ENCODE measurements around the gene ATP6V0A1. TPM values are rescaled to one million over a fixed set of nuclear protein-coding genes. Genes with fewer than 3 reads are reported as not detected.

ATP6V0A1 gene
- total RNA-seq, 2 donors from 2014 or later = 77.6 to 93.0 TPM

DNA sequence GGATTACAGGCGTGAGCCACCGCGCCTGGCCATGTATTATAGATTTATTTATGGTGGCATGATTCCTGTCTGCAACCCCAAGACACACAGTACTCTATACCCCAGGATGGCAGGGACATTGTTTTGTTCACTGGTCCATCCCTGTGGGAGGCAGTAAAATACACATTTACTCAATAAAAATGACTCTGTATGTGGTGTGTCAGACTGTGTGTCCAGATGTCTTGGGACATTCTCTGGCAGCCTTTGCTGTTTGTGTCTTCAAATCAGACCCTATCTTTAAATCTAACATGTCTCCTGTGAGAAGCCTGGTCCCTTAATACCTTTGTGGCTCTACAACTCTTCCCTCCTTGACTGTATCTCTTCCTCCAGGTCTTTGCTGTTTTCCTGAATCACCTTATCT lies 101.6 kb downstream of the ATP6V0A1 start:
- Histone ChIP-seq H3K9me3 (no peaks in the 10 kb centered on the region), H3K36me3 (no peaks in the 10 kb centered on the region), H3K4me3 (no peak overlapping the region), H3K27ac (no peak overlapping the region), H3K27me3 (no peaks in the 10 kb centered on the region), H3K9ac (ENCODE audit: low read depth in 2 of 2, low read length in 2 of 2) (no peak overlapping the region), H3K4me1 (peaks cover 10% of the 10 kb centered on the region)
- TF ChIP-seq, protein P1, sequence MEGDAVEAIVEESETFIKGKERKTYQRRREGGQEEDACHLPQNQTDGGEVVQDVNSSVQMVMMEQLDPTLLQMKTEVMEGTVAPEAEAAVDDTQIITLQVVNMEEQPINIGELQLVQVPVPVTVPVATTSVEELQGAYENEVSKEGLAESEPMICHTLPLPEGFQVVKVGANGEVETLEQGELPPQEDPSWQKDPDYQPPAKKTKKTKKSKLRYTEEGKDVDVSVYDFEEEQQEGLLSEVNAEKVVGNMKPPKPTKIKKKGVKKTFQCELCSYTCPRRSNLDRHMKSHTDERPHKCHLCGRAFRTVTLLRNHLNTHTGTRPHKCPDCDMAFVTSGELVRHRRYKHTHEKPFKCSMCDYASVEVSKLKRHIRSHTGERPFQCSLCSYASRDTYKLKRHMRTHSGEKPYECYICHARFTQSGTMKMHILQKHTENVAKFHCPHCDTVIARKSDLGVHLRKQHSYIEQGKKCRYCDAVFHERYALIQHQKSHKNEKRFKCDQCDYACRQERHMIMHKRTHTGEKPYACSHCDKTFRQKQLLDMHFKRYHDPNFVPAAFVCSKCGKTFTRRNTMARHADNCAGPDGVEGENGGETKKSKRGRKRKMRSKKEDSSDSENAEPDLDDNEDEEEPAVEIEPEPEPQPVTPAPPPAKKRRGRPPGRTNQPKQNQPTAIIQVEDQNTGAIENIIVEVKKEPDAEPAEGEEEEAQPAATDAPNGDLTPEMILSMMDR (IDR thresholded peaks at IDR 0.05) = no peak
- intact Hi-C loops (cut with DNase I) = no loop called here
- DNase-seq = no peak

DNA sequence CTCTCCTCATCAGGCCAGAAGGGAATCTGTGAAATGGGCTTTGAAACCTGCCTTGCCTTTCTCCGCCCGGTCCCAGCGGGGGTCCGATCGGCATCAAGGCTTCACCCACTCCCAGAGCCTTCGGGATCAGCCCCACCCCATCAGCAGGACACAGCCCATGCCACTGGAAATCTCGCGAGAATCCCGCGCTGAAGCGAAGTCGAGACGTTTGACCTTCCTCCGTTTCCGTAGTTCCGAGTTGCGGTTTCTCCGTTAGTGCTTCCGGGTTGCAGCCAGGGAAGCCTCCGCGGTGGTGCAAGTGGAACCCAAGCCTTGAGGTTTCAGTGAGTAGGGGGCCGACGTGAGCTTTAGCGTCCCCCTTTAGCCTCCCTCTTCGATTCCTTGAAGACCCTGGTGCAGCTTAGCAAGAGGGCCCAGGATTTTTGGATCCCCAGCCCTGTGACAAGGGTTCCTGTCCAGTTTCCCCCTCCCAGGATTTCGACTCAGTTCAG lies 103.3 kb downstream of the ATP6V0A1 start, which contains the start of gene COASY:
Gene COASY, plus strand, starts transcription at position 252 of the 491 bp plus-strand sequence. CDS start 475 bp downstream, outside the sequence.
- TF ChIP-seq, protein P1 (IDR thresholded peaks at IDR 0.05) = no peak
- peak within 1 kb of the TSS; percentile 89 to 94 for H3K9ac ChIP-seq (ENCODE audit: low read depth in 2 of 2, low read length in 2 of 2)
- H3K9me3 ChIP-seq = no peaks in the 10 kb centered on the region
- peak within 1 kb of the TSS; percentile 88 for H3K27ac ChIP-seq
- H3K36me3 ChIP-seq = peaks cover 4% of the 10 kb centered on the region
- no peaks in the 10 kb centered on the region for H3K27me3 ChIP-seq
- intact Hi-C loops (cut with DNase I) = no loop called here
- DNase-seq = peak; percentile 97
- H3K4me3 ChIP-seq = peak within 1 kb of the TSS; percentile 93
- peaks cover 20% of the 10 kb centered on the region for H3K4me1 ChIP-seq

DNA sequence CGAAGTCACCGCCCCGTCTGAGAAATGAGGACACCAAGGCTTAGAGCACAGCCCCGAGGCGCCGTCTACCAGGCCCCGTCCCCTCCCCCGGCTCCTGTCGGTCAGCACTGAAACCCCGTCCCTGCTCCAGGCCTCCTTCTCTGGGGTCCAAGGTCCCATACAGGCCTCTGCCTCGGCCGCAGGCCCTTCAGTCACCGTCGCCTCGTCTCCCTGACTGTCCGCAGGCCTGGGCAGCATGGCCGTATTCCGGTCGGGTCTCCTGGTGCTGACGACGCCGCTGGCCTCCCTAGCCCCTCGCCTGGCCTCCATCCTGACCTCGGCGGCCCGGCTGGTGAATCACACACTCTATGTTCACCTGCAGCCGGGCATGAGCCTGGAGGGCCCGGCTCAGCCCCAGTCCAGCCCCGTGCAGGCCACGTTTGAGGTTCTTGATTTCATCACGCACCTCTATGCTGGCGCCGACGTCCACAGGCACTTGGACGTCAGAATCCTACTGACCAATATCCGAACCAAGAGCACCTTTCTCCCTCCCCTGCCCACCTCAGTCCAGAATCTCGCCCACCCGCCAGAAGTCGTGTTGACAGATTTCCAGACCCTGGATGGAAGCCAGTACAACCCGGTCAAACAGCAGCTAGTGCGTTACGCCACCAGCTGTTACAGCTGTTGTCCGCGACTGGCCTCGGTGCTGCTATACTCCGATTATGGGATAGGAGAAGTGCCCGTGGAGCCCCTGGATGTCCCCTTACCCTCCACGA lies 103.9 kb downstream of the ATP6V0A1 start:
- Histone ChIP-seq H3K9me3 (no peaks in the 10 kb centered on the region), H3K27ac (peak overlapping the region; percentile 88), H3K36me3 (peaks cover 4% of the 10 kb centered on the region), H3K27me3 (no peaks in the 10 kb centered on the region), H3K9ac (ENCODE audit: low read depth in 2 of 2, low read length in 2 of 2) (peak overlapping the region; percentile 89 to 94), H3K4me1 (peaks cover 20% of the 10 kb centered on the region), H3K4me3 (peak overlapping the region; percentile 93)
- TF ChIP-seq, protein P1 (IDR thresholded peaks at IDR 0.05) = no peak
- intact Hi-C loops (cut with DNase I) = no loop called here
- DNase-seq = no peak

DNA sequence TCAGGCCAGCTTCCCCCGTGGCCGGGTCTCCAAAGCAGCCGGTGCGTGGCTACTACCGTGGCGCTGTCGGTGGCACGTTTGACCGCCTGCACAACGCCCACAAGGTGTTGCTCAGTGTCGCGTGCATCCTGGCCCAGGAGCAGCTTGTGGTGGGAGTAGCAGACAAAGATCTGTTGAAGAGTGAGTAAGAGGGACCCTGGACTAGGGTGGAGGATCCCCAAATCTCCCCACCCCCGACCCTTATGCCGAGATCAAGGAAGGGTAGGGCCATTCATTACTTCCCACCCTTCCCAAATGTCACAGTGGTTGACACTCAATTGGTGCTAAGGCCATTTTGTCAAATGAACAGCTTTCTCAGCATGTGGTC lies 104.4 kb downstream of the ATP6V0A1 start:
- H3K36me3 ChIP-seq = peaks cover 4% of the 10 kb centered on the region
- peak overlapping the region; percentile 89 to 94 for H3K9ac ChIP-seq (ENCODE audit: low read depth in 2 of 2, low read length in 2 of 2)
- peaks cover 24% of the 10 kb centered on the region for H3K4me1 ChIP-seq
- no peaks in the 10 kb centered on the region for H3K27me3 ChIP-seq
- H3K9me3 ChIP-seq = no peaks in the 10 kb centered on the region
- peak overlapping the region; percentile 93 for H3K4me3 ChIP-seq
- DNase-seq = no peak
- H3K27ac ChIP-seq = peak overlapping the region; percentile 88
- TF ChIP-seq, protein P1 (IDR thresholded peaks at IDR 0.05) = no peak
- intact Hi-C loops (cut with DNase I) = no loop called here

DNA sequence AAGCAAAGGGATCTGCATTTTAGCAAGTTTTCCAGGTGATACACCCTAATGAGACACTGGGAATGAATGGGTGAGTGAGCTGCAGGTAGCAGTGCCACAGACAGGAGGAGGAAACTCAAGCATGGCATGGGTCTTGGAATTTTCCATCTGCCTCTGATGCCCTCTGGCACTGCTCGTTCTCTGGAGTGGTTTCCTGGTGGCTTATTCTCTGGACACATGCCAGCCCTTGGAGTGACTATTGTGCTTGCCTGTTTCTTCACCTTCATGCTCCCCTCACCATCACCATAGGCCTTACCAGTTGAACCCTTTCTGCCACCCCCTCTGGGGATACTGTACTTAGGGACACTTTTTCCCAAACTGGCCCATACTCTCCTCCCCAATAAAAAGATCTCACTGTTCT lies 104.9 kb downstream of the ATP6V0A1 start:
- H3K4me1 ChIP-seq = peaks cover 24% of the 10 kb centered on the region
- peak overlapping the region; percentile 93 for H3K4me3 ChIP-seq
- H3K27ac ChIP-seq = peak overlapping the region; percentile 22
- DNase-seq = no peak
- no peaks in the 10 kb centered on the region for H3K9me3 ChIP-seq
- TF ChIP-seq, protein P1 (IDR thresholded peaks at IDR 0.05) = no peak
- peaks cover 4% of the 10 kb centered on the region for H3K36me3 ChIP-seq
- intact Hi-C loops (cut with DNase I) = no loop called here
- peak overlapping the region; percentile 89 to 94 for H3K9ac ChIP-seq (ENCODE audit: low read depth in 2 of 2, low read length in 2 of 2)
- H3K27me3 ChIP-seq = no peaks in the 10 kb centered on the region

Data from colonic mucosa (tissue), 4 donors.